AG04449 (cell line): ENCODE results near the gene AASS.

ENCODE experiments used
- CTCF ChIA-PET: fragments of 350-600 bp; formaldehyde crosslinking; extraction: SDS; loops from one replicate; lab custom pipeline; 2021; ENCODE audit warnings: antibody characterized with exemption; lab: Yijun Ruan, JAX
- POLR2A ChIA-PET: fragments of 400-600, 350-600 bp; formaldehyde crosslinking; extraction: SDS; loops from one replicate; lab custom pipeline; 2020; ENCODE audit warnings: antibody characterized with exemption, inconsistent platforms; lab: Yijun Ruan, JAX
- DNase-seq: peaks from one replicate; pipeline ENCODE4 v3.0.0-alpha.2; 2010; ENCODE audit warnings: low read depth, low spot score
- H3K4me3 ChIP-seq: 2 replicates; pipeline ENCODE4 v1.5.1; 2011; ENCODE audit warnings: low read depth, mild to moderate bottlenecking, control low read depth, low read length
- CTCF ChIP-seq: IDR thresholded peaks from one replicate; pipeline ENCODE4 v1.5.1; 2011; ENCODE audit warnings: mild to moderate bottlenecking, moderate library complexity, low read length, control low read depth, inconsistent platforms; ENCODE audit not compliant: insufficient read depth; ENCODE audit errors: missing control alignments

Gene AASS

GRCh38 chr7:122072924-122073599, 71.0 kb downstream of the AASS start:
- ChIA-PET POLR2A (no interaction called here), CTCF (no interaction called here)
- no peak overlapping the region for H3K4me3 ChIP-seq
- TF ChIP-seq CTCF: no peak
- DNase-seq: no peak

GRCh38 chr7:122072272-122072671, 71.8 kb downstream of the AASS start:
- no peak overlapping the region for H3K4me3 ChIP-seq
- no peak for DNase-seq
- no peak for TF ChIP-seq CTCF
- CTCF ChIA-PET: no interaction called here
- POLR2A ChIA-PET: no interaction called here

GRCh38 chr7:122070834-122071233, 73.2 kb downstream of the AASS start:
- TF ChIP-seq CTCF: no peak
- ChIA-PET CTCF (no interaction called here), POLR2A (no interaction called here)
- no peak for DNase-seq
- H3K4me3 ChIP-seq: no peak overlapping the region

GRCh38 chr7:122070062-122070461, 74.0 kb downstream of the AASS start:
- CTCF ChIA-PET: no interaction called here
- H3K4me3 ChIP-seq: no peak overlapping the region
- POLR2A ChIA-PET: no interaction called here
- TF ChIP-seq CTCF: no peak
- no peak for DNase-seq

GRCh38 chr7:122068999-122069398, 75.0 kb downstream of the AASS start:
- TF ChIP-seq CTCF: no peak
- no peak for DNase-seq
- CTCF ChIA-PET: no interaction called here
- no peak overlapping the region for H3K4me3 ChIP-seq
- POLR2A ChIA-PET: no interaction called here

- no peak for DNase-seq
- ChIA-PET CTCF (no interaction called here), POLR2A (no interaction called here)
- H3K4me3 ChIP-seq: no peak overlapping the region
- no peak for TF ChIP-seq CTCF
These were observed 76.0 kb downstream of the AASS start for GRCh38 chr7:122068046-122068445.
